T-cell (primary cell): Measurements from ENCODE around the gene APLF. TPM values are rescaled to one million over a fixed set of nuclear protein-coding genes. Genes with fewer than 3 reads are reported as not detected.

Source experiments
- ATAC-seq, 4 experiments: fragments of 200-7000 bp in 3 of 4; fragments of 150-1000 bp in 1 of 4; cut with Tn5 transposase; replicated peaks in 1 of 4; 1 replicate in 3 of 4; 2 replicates in 1 of 4; pipeline ENCODE4 v1.10.0; 2021; ENCODE audit warnings: moderate library complexity in 3 of 4, mild to moderate bottlenecking in 2 of 4, moderate number of reproducible peaks in 1 of 4
- CTCF ChIA-PET, 2 donors: fragments of 300-600 bp; sonication (Branson Sonifier 250); formaldehyde crosslinking; loops; one replicate each; lab custom pipeline; 2022; ENCODE audit warnings: antibody characterized with exemption in 2 of 2; lab: Charles Lee
- POLR2A ChIA-PET, 2 donors: fragments of 300-600 bp; sonication (Branson Sonifier 250); formaldehyde crosslinking; loops; one replicate each; lab custom pipeline; 2022; ENCODE audit warnings: antibody characterized with exemption in 2 of 2; lab: Charles Lee
- DNase-seq, 35 experiments: peaks; one replicate each; pipeline versions ENCODE4 v3.0.0 to v3.0.0-alpha.2; 2013 to 2023
- H3K27ac ChIP-seq: one replicate; pipeline ENCODE4 v1.5.1; 2013; ENCODE audit warnings: low read length
- H3K27me3 ChIP-seq, 2 experiments: replicated peaks in 1 of 2; 1 replicate in 1 of 2; 2 replicates in 1 of 2; pipeline versions ENCODE4 v1.6.1 to v1.7.0; 2013; ENCODE audit warnings: low read length in 1 of 2, mixed read lengths in 1 of 2; ENCODE audit not compliant: control insufficient read depth in 2 of 2, insufficient read depth in 2 of 2; ENCODE audit errors: extremely low read depth in 1 of 2
- H3K36me3 ChIP-seq, 2 donors: 1 replicate in 1 of 2; 2 replicates in 1 of 2; pipeline versions ENCODE4 v1.6.1 to v1.7.0; 2013; ENCODE audit warnings: low read length in 1 of 2; ENCODE audit not compliant: control insufficient read depth in 2 of 2, insufficient read depth in 1 of 2; ENCODE audit errors: extremely low read depth in 1 of 2
- H3K4me1 ChIP-seq, 2 experiments: 1 replicate in 1 of 2; 2 replicates in 1 of 2; pipeline versions ENCODE4 v1.6.1 to v1.7.0; 2013; ENCODE audit warnings: low read length in 2 of 2, mixed read lengths in 1 of 2; ENCODE audit not compliant: insufficient read depth in 2 of 2, control insufficient read depth in 1 of 2; ENCODE audit errors: extremely low read depth in 1 of 2
- H3K4me3 ChIP-seq, 2 donors: 1 replicate in 1 of 2; 2 replicates in 1 of 2; pipeline versions ENCODE4 v1.5.1 to v1.7.0; 2013; ENCODE audit warnings: mild to moderate bottlenecking in 2 of 2, low read length in 1 of 2, moderate library complexity in 1 of 2; ENCODE audit not compliant: control insufficient read depth in 1 of 2; ENCODE audit errors: extremely low read depth in 1 of 2
- H3K9me3 ChIP-seq: 2 replicates; pipeline ENCODE4 v1.7.0; 2013
- H3K27ac Mint-ChIP-seq, 2 donors: one replicate each; pipeline ENCODE4 v1.8.0; 2020 to 2021; ENCODE audit warnings: mild to moderate bottlenecking in 2 of 2, mixed read lengths in 2 of 2
- H3K27me3 Mint-ChIP-seq, 2 donors: one replicate each; pipeline ENCODE4 v1.8.0; 2021 to 2022; ENCODE audit warnings: mixed read lengths in 2 of 2
- H3K36me3 Mint-ChIP-seq: one replicate; pipeline ENCODE4 v1.8.0; 2021; ENCODE audit warnings: mixed read lengths
- H3K4me1 Mint-ChIP-seq, 3 donors: one replicate each; pipeline ENCODE4 v1.8.0; 2020 to 2022; ENCODE audit warnings: mixed read lengths in 3 of 3, mild to moderate bottlenecking in 1 of 3
- H3K4me3 Mint-ChIP-seq, 3 donors: one replicate each; pipeline ENCODE4 v1.8.0; 2020 to 2022; ENCODE audit warnings: mild to moderate bottlenecking in 3 of 3, mixed read lengths in 3 of 3, moderate library complexity in 3 of 3
- H3K9me3 Mint-ChIP-seq, 3 donors: one replicate each; pipeline ENCODE4 v1.8.0; 2020 to 2022; ENCODE audit warnings: mixed read lengths in 3 of 3
- WGBS: methylation state at CpG from one replicate; pipeline ENCODE4 v1.1.5; 2013; ENCODE audit warnings: missing lambda C conversion rate; ENCODE audit not compliant: insufficient coverage; 5-methylcytosine and 5-hydroxymethylcytosine counted together
- total RNA-seq, 35 experiments: library from RNA in 6 of 35; stranded (reverse) in 6 of 35; fragments of 120-200 nt in 1 of 35; gene quantifications; one replicate each; pipeline versions ENCODE4 v1.2.1 to v1.2.4 and lab custom pipeline; 2013 to 2026

The APLF gene
- total RNA-seq, 5 donors from 2014 or later (not counting 1 experiment from before 2014, with no cell fraction given) = 4.3 to 6.1 (median 5.1) TPM

DNA sequence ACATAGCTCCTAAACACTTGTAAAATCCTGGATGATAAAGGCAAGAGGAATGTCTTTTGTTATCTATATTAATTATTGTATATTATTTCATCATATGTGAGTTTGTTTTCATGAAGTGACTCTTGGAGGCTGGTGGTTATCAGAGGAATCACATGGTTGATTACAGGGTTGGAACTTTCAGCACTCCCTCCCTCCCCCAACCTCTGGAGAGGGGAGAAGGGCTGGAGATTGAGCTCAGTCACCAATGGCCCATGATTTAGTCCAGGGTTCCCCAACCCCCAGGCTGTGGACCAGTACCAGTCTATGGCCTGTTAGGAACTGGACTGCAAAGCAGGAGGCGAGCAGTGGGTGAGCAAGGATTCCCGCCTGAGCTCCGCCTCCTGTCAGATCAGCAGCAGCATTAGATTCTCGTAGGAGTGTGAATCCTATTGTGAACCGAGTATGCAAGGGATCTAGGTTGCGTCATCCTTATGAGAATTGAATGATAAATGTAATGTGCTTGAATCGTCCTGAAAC lies 38.0 kb upstream of the APLF start:
- ChIA-PET POLR2A (no interaction called here), CTCF (interaction anchor here in 1 of 2 donors (1.2 to 3.2 kb wide), 3 partner anchors 11 to 307 kb away, joined by 3 to 15 read pairs (median 5); no protein-coding TSS in a partner anchor)
- no CpG with 5 or more reads among the region's 7 CpGs for WGBS
- Mint-ChIP-seq H3K4me1 (peaks cover 0 to 25% (median 18%) of the 10 kb centered on the region in 3 donors), H3K9me3 (no peaks in the 10 kb centered on the region), H3K36me3 (no peaks in the 10 kb centered on the region), H3K27ac (no peak overlapping the region), H3K4me3 (no peak overlapping the region), H3K27me3 (no peaks in the 10 kb centered on the region)
- H3K4me1 ChIP-seq = peaks cover 0 to 37% of the 10 kb centered on the region in 2 experiments
- no peak for DNase-seq
- no peaks in the 10 kb centered on the region for H3K27me3 ChIP-seq
- no peak overlapping the region for H3K4me3 ChIP-seq
- ATAC-seq = no peak
- H3K27ac ChIP-seq = no peak overlapping the region
- no peaks in the 10 kb centered on the region for H3K36me3 ChIP-seq
- no peaks in the 10 kb centered on the region for H3K9me3 ChIP-seq

DNA sequence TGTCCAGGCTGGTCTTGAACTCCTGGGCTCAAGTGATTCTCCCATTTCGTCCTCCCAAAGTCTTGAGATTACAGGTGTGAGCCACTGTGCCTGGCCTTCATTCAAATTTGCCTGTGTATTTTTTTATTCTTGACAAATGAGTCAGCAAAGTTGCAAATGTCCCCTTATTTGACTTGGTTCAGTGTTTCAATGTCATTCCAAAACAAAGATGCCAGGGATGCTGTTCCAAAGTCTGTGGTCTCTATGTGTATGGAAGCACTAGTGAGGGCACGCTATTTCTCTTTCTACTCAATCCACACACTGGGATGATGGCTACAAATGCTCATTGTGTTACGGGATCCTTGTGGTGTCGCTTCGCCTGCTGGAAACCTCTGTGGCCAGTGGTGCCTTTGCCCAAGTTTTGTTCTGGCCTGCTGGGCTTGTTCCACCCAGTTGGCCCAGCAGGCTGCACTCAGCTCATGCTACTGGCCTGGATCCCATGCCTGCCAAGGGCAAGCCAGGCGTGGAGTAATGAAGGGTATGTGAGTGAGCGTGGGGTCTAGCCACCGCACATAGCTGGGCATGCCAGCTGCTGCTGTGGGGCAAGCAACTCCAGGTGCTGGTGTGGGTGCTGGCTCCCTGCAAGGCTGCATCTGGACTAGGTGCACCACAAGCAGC lies 35.9 kb upstream of the APLF start:
- DNase-seq (no peak), ATAC-seq (no peak)
- no peaks in the 10 kb centered on the region for H3K27me3 ChIP-seq
- no peak overlapping the region for H3K27ac ChIP-seq
- H3K27me3 Mint-ChIP-seq = no peaks in the 10 kb centered on the region
- H3K36me3 Mint-ChIP-seq = no peaks in the 10 kb centered on the region
- POLR2A ChIA-PET = no interaction called here
- no peaks in the 10 kb centered on the region for H3K36me3 ChIP-seq
- no peak overlapping the region for H3K27ac Mint-ChIP-seq
- WGBS = 83% methylated on average over 7 of the region's 8 CpGs
- peaks cover 0 to 18% of the 10 kb centered on the region in 2 experiments for H3K4me1 ChIP-seq
- H3K4me1 Mint-ChIP-seq = peaks cover 0 to 24% (median 16%) of the 10 kb centered on the region in 3 donors
- H3K9me3 Mint-ChIP-seq = no peaks in the 10 kb centered on the region
- CTCF ChIA-PET = no interaction called here
- H3K4me3 ChIP-seq = no peak overlapping the region
- H3K4me3 Mint-ChIP-seq = no peak overlapping the region
- no peaks in the 10 kb centered on the region for H3K9me3 ChIP-seq

DNA sequence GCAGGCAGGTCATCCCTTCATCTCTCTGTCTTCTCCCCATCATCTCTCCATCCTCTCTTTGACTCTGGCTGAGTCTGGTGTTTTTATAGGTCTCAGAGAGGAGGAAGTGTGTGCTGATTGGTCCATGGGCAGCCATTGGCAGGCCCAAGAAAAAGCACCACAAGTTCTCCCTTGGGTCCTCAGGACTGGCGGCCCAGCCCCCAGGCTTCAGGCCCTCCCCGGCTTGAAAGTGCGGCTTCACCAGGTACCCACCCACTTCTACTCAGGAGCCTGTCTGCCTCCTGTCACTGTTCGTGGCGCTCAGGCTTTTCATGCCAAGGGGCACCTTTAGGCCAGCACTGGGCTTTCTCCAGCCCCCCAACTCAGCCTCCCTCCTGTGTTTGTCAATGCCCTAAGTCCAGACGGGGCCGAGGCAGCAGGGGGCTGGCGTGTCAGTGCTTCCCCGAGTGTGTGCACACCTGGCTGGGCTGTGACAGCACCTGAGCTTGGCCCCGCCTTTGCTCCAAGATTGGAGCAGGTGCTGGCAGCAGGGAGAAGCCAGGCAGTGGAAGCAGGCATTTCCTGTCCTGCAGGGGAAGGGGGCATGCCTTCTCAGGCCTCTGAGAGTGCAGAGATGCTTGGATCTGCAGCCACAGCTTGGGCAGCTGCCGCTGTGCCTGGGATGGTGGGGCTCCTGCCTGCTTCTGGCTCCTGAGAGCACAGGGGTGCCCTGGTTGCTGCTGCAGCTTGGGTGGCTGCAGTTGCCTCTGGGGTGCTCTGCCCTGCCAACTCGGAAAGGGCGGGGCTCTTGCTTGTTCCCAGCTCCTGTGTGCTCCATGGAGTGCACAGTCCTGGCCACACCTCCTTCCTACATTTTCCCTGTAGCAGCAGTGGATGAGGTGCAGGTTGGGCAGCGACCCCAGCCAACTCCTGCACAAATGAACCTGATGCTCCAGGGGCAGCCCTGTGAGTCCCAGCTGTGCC lies 34.4 kb upstream of the APLF start:
- ChIA-PET POLR2A (no interaction called here), CTCF (interaction anchor here in 1 of 2 donors (0.6 kb wide), 1 partner anchor 1164 kb away, joined by 5 read pairs; no protein-coding TSS in a partner anchor)
- H3K4me1 Mint-ChIP-seq = peaks cover 0 to 11% (median 3%) of the 10 kb centered on the region in 3 donors
- peaks cover 0 to 11% of the 10 kb centered on the region in 2 experiments for H3K4me1 ChIP-seq
- no peaks in the 10 kb centered on the region for H3K9me3 Mint-ChIP-seq
- H3K27ac ChIP-seq = no peak overlapping the region
- DNase-seq (no peak), ATAC-seq (no peak)
- H3K4me3 Mint-ChIP-seq = no peak overlapping the region
- no peaks in the 10 kb centered on the region for H3K27me3 ChIP-seq
- H3K4me3 ChIP-seq = no peak overlapping the region
- no peaks in the 10 kb centered on the region for H3K9me3 ChIP-seq
- WGBS = 84% methylated on average over 10 of the region's 14 CpGs
- H3K27me3 Mint-ChIP-seq = no peaks in the 10 kb centered on the region
- no peaks in the 10 kb centered on the region for H3K36me3 ChIP-seq
- H3K36me3 Mint-ChIP-seq = no peaks in the 10 kb centered on the region
- H3K27ac Mint-ChIP-seq = no peak overlapping the region

DNA sequence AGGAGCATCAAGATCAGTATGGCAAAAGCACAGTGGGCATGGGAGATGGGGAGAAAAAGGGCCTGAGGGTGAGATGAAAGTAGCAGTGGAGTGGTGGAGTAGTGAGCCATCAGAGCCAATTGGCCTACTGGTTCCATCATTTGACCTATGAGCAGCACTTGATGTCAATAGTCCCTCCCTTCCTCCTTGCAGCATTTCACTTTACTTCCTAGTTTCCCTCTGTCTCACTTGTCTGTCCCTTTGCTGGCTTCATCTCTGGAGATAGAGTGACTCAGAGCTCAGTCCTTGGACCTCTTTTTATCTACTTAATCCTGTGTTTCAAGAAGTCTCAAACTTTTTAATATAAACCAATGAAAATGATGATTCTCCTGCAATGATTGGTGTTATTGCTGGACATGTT lies 32.4 kb upstream of the APLF start:
- Mint-ChIP-seq H3K4me3 (no peak overlapping the region), H3K27me3 (no peaks in the 10 kb centered on the region), H3K9me3 (no peaks in the 10 kb centered on the region), H3K36me3 (no peaks in the 10 kb centered on the region), H3K4me1 (peaks cover 0 to 11% (median 0%) of the 10 kb centered on the region in 3 donors), H3K27ac (no peak overlapping the region)
- no peak overlapping the region for H3K27ac ChIP-seq
- no peak overlapping the region for H3K4me3 ChIP-seq
- no peaks in the 10 kb centered on the region for H3K9me3 ChIP-seq
- ChIA-PET CTCF (no interaction called here), POLR2A (no interaction called here)
- DNase-seq (no peak), ATAC-seq (no peak)
- no peaks in the 10 kb centered on the region for H3K36me3 ChIP-seq
- peaks cover 0 to 11% of the 10 kb centered on the region in 2 experiments for H3K4me1 ChIP-seq
- no peaks in the 10 kb centered on the region for H3K27me3 ChIP-seq

DNA sequence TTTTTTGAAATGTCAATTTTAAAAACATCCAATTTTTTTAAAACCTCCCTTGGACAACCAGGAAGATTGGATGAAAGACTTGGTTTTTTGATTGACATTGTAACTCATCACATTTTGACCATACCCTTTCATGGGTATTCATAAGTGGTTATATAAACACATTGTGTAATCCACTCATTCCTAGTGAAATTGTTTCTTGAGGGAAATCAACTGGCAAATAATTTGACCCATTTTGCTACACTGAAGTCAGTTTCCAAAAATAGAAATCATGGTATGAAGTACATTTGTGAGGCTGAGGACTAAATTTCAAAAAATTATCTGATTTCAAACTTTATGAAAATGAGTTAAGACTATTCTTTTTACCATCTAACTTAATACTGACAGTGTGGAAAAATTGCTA lies 31.8 kb upstream of the APLF start:
- Mint-ChIP-seq H3K36me3 (no peaks in the 10 kb centered on the region), H3K27ac (no peak overlapping the region), H3K27me3 (no peaks in the 10 kb centered on the region), H3K4me1 (peaks cover 0 to 17% (median 1%) of the 10 kb centered on the region in 3 donors), H3K4me3 (no peak overlapping the region), H3K9me3 (no peaks in the 10 kb centered on the region)
- no peaks in the 10 kb centered on the region for H3K9me3 ChIP-seq
- no peaks in the 10 kb centered on the region for H3K36me3 ChIP-seq
- no peaks in the 10 kb centered on the region for H3K27me3 ChIP-seq
- DNase-seq (no peak), ATAC-seq (no peak)
- no peak overlapping the region for H3K27ac ChIP-seq
- no peak overlapping the region for H3K4me3 ChIP-seq
- POLR2A ChIA-PET = no interaction called here
- H3K4me1 ChIP-seq = peaks cover 0 to 18% of the 10 kb centered on the region in 2 experiments
- CTCF ChIA-PET = no interaction called here

DNA sequence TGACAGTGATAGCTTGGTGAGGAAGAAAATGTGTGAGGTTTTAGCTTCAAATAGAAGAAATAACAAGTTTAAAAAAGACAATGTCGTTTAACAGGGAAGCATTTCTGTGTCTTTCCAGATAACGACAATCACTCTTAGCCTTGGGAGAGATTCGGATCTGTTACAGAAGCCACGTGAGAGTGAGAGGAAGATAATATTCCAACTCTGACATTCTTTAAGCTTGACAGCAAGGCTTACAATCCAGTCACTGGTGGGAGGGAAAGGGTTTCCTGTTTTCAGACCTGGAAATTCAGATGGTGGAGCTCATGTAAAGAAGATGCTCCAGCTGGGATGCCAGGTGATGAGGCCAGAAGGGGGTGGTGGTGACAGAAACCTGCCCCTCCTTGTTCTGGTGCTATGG lies 31.1 kb upstream of the APLF start:
- no peak overlapping the region for H3K27ac Mint-ChIP-seq
- peaks cover 0 to 22% (median 4%) of the 10 kb centered on the region in 3 donors for H3K4me1 Mint-ChIP-seq
- H3K27me3 Mint-ChIP-seq = no peaks in the 10 kb centered on the region
- no peak for DNase-seq
- ChIA-PET POLR2A (no interaction called here), CTCF (interaction anchor here in 1 of 2 donors (0.6 kb wide), 1 partner anchor 96 kb away, joined by 3 read pairs; no protein-coding TSS in a partner anchor)
- no peaks in the 10 kb centered on the region for H3K9me3 Mint-ChIP-seq
- no peak overlapping the region for H3K4me3 Mint-ChIP-seq
- no peaks in the 10 kb centered on the region for H3K27me3 ChIP-seq
- no peaks in the 10 kb centered on the region for H3K9me3 ChIP-seq
- H3K4me1 ChIP-seq = peaks cover 0 to 19% of the 10 kb centered on the region in 2 experiments
- ATAC-seq = no peak
- WGBS = no CpG with 5 or more reads among the region's 4 CpGs
- no peaks in the 10 kb centered on the region for H3K36me3 Mint-ChIP-seq
- H3K4me3 ChIP-seq = no peak overlapping the region
- H3K36me3 ChIP-seq = no peaks in the 10 kb centered on the region
- no peak overlapping the region for H3K27ac ChIP-seq
